GM12892 (cell line): ENCODE measurements around the gene LRRC8B.

Source experiments
- POLR2A ChIP-seq: IDR thresholded peaks from 2 replicates; pipeline ENCODE4 v1.6.1; 2011; ENCODE audit warnings: low read depth, low read length, control low read depth
- POLR2AphosphoS5 ChIP-seq: IDR thresholded peaks from 2 replicates; pipeline ENCODE4 v1.6.1; 2011; ENCODE audit warnings: low read depth, low read length, control low read depth

GRCh38 chr1:89532866-89533265, 8.2 kb downstream of the LRRC8B start:
- TF ChIP-seq POLR2AphosphoS5 (no peak), POLR2A (no peak)
